HG03159 (cell line): Measurements from ENCODE around the gene ARHGEF33.

ENCODE experiments used
- ATAC-seq: cut with Tn5 transposase; IDR thresholded peaks from one replicate; pipeline ENCODE4 v1.9.1; 2021; ENCODE audit warnings: mild to moderate bottlenecking, moderate library complexity; ENCODE audit not compliant: unreplicated experiment

Gene ARHGEF33

GRCh38 chr2:39007875-39008504, 118.3 kb downstream of the ARHGEF33 start:
- ATAC-seq: no peak

- no peak for ATAC-seq
These were observed 119.0 kb downstream of the ARHGEF33 start for GRCh38 chr2:39008665-39009064.

- ATAC-seq: no peak
These were observed 124.2 kb downstream of the ARHGEF33 start for GRCh38 chr2:39013871-39014270.

- ATAC-seq: no peak
These were observed 125.7 kb downstream of the ARHGEF33 start for GRCh38 chr2:39015424-39015823.

- ATAC-seq: no peak
These were observed 127.7 kb downstream of the ARHGEF33 start for GRCh38 chr2:39017334-39017733.

GRCh38 chr2:39018638-39019037, 129.0 kb downstream of the ARHGEF33 start:
- no peak for ATAC-seq

GRCh38 chr2:39020383-39020782, 130.7 kb downstream of the ARHGEF33 start:
- no peak for ATAC-seq

GRCh38 chr2:39022642-39023235, 133.1 kb downstream of the ARHGEF33 start:
- no peak for ATAC-seq

- no peak for ATAC-seq
These were observed 134.0 kb downstream of the ARHGEF33 start for GRCh38 chr2:39023649-39024048.

- no peak for ATAC-seq
These were observed 135.2 kb downstream of the ARHGEF33 start for GRCh38 chr2:39024833-39025232.
